Measurements from ENCODE around the gene SETBP1.

- no peak for TF ChIP-seq YY1 (IDR thresholded peaks at IDR 0.05; ENCODE audit: insufficient read depth, insufficient read length)
- no peak for TF ChIP-seq SUZ12 (IDR thresholded peaks at IDR 0.05; ENCODE audit: extremely low read depth, insufficient read depth, insufficient read length)
Observed at GRCh38 chr18:45102126-45102525, 421.4 kb downstream of the SETBP1 start.
